A549 (cell line): ENCODE data around the gene SH3BP5. TPM values are rescaled to one million over a fixed set of nuclear protein-coding genes. Genes with fewer than 3 reads are reported as not detected.

Experiments
- ATAC-seq, 2 experiments: fragments of 200-7000 bp in 1 of 2; fragments of >200 bp in 1 of 2; cut with Nextera tagmentation in 1 of 2; cut with Tn5 transposase in 1 of 2; 3 replicates each; pipeline versions ENCODE4 v1.8.0 to v1.9.1; 2018 to 2020; ENCODE audit warnings: mild to moderate bottlenecking in 1 of 2, moderate library complexity in 1 of 2
- CTCF ChIA-PET: fragments of 300-600 bp; sonication (Branson Sonifier 250); formaldehyde crosslinking; extraction: SDS; loops from one replicate; lab custom pipeline; 2021; ENCODE audit warnings: antibody characterized with exemption, inconsistent platforms; lab: Yijun Ruan, JAX
- POLR2A ChIA-PET: fragments of 350-600 bp; formaldehyde crosslinking; extraction: SDS; loops from one replicate; lab custom pipeline; 2021; ENCODE audit warnings: antibody characterized with exemption, inconsistent platforms; lab: Yijun Ruan, JAX
- DNase-seq, 2 experiments: peaks; one replicate each; pipeline versions ENCODE4 v3.0.0 to v3.0.0-alpha.2; 2011 to 2016; ENCODE audit warnings: low read depth in 1 of 2, low spot score in 1 of 2
- FAIRE-seq: peaks from 2 replicates; lab custom pipeline; 2011; peaks lifted over from hg19 to GRCh38; lab: Jason Lieb, UNC
- H3K27ac ChIP-seq, 2 experiments: fragments of >200 bp; sonication (Bioruptor Twin); formaldehyde crosslinking; 3 replicates each; pipeline ENCODE4 v1.5.1; 2016 to 2017
- H3K4me1 ChIP-seq: fragments of >200 bp; sonication (Bioruptor Twin); formaldehyde crosslinking; 3 replicates; pipeline ENCODE4 v1.6.1; 2016
- H3K4me2 ChIP-seq: fragments of >200 bp; sonication (Bioruptor Twin); formaldehyde crosslinking; 3 replicates; pipeline ENCODE4 v1.6.1; 2016
- H3K4me3 ChIP-seq: fragments of >200 bp; sonication (Bioruptor Twin); formaldehyde crosslinking; 3 replicates; pipeline ENCODE4 v1.5.1; 2016
- H3K9me3 ChIP-seq: fragments of >200 bp; sonication (Bioruptor Twin); formaldehyde crosslinking; 3 replicates; pipeline ENCODE4 v1.6.1; 2016
- BHLHE40 ChIP-seq: IDR thresholded peaks from 2 replicates; pipeline ENCODE4 v1.6.1; 2012; ENCODE audit warnings: low read depth, low read length, inconsistent platforms
- CBX8 ChIP-seq: fragments of 200-600 bp; sonication (generic); IDR thresholded peaks from 2 replicates; pipeline ENCODE4 v1.6.1; 2016
- CEBPB ChIP-seq, 2 experiments: fragments of >200 bp in 1 of 2; sonication (Bioruptor Twin) in 1 of 2; formaldehyde crosslinking in 1 of 2; IDR thresholded peaks; 2 replicates each; pipeline ENCODE4 v1.6.1; 2012 to 2016
- CHD4 ChIP-seq: fragments of 200-600 bp; sonication (generic); IDR thresholded peaks from 2 replicates; pipeline ENCODE4 v1.6.1; 2016; ENCODE audit warnings: antibody characterized with exemption, mild to moderate bottlenecking, borderline replicate concordance
- EHF ChIP-seq: fragments of 250-450 bp; sonication (Bioruptor Pico); IDR thresholded peaks from 2 replicates; pipeline ENCODE4 v1.5.0; 2020; ENCODE audit warnings: mild to moderate bottlenecking
- EHMT2 ChIP-seq: fragments of 200-600 bp; sonication (generic); IDR thresholded peaks from 2 replicates; pipeline ENCODE4 v1.6.1; 2016; ENCODE audit warnings: antibody characterized with exemption, low read depth, mild to moderate bottlenecking, moderate library complexity
- ESRRA ChIP-seq: fragments of 150-350 bp; IDR thresholded peaks from 2 replicates; pipeline ENCODE4 v1.6.1; 2014; ENCODE audit warnings: mild to moderate bottlenecking, low read length, borderline replicate concordance
- FOXS1 ChIP-seq: fragments of 250-450 bp; sonication (Bioruptor Pico); IDR thresholded peaks from 2 replicates; pipeline ENCODE4 v1.5.0; 2020; ENCODE audit warnings: mild to moderate bottlenecking, moderate library complexity
- HOXA7 ChIP-seq: fragments of 250-450 bp; sonication (Bioruptor Pico); IDR thresholded peaks from 2 replicates; pipeline ENCODE4 v1.5.0; 2020; ENCODE audit warnings: mild to moderate bottlenecking, moderate library complexity
- HOXB13 ChIP-seq: fragments of 250-450 bp; sonication (Bioruptor Pico); IDR thresholded peaks from 2 replicates; pipeline ENCODE4 v1.5.0; 2020; ENCODE audit warnings: low read depth, mild to moderate bottlenecking, moderate library complexity
- JUN ChIP-seq, 2 experiments: fragments of >200 bp; sonication (Bioruptor Twin); formaldehyde crosslinking; IDR thresholded peaks; 2 replicates in 1 of 2; 3 replicates in 1 of 2; pipeline ENCODE4 v1.6.1; 2016 to 2017
- JUNB ChIP-seq: fragments of >200 bp; sonication (Bioruptor Twin); formaldehyde crosslinking; IDR thresholded peaks from 2 replicates; pipeline ENCODE4 v1.6.1; 2016
- MYC ChIP-seq: IDR thresholded peaks from 2 replicates; pipeline ENCODE4 v1.6.1; 2012; ENCODE audit warnings: mild to moderate bottlenecking, inconsistent platforms, low read length, improper control_type of control experiment, borderline replicate concordance
- PHF8 ChIP-seq: fragments of 200-600 bp; sonication (generic); IDR thresholded peaks from 2 replicates; pipeline ENCODE4 v1.6.1; 2016; ENCODE audit warnings: low read depth, mild to moderate bottlenecking, antibody characterized with exemption, moderate library complexity, borderline replicate concordance
- RARB ChIP-seq: fragments of 250-450 bp; sonication (Bioruptor Pico); IDR thresholded peaks from 2 replicates; pipeline ENCODE4 v1.8.0; 2021; ENCODE audit warnings: mild to moderate bottlenecking, moderate library complexity
- RCOR1 ChIP-seq: fragments of 150-350 bp; IDR thresholded peaks from 2 replicates; pipeline ENCODE4 v1.6.1; 2014; ENCODE audit warnings: antibody characterized with exemption, low read length, low read depth
- RFX5 ChIP-seq: fragments of 450-650 bp; IDR thresholded peaks from 2 replicates; pipeline ENCODE4 v1.7.1; 2014; ENCODE audit warnings: antibody characterized with exemption, mild to moderate bottlenecking, moderate library complexity
- SREBF2 ChIP-seq: fragments of 450-650 bp; IDR thresholded peaks from 2 replicates; pipeline ENCODE4 v1.6.1; 2014; ENCODE audit warnings: mild to moderate bottlenecking, moderate library complexity
- TFCP2L1 ChIP-seq: fragments of 250-450 bp; sonication (Bioruptor Pico); IDR thresholded peaks from 2 replicates; pipeline ENCODE4 v1.5.0; 2021; ENCODE audit warnings: mild to moderate bottlenecking
- TP53 ChIP-seq: fragments of 250-450 bp; sonication (Bioruptor Pico); IDR thresholded peaks from 2 replicates; pipeline ENCODE4 v1.5.0; 2021; ENCODE audit warnings: mild to moderate bottlenecking, moderate library complexity
- ZSCAN20 ChIP-seq: fragments of 250-450 bp; sonication (Bioruptor Pico); IDR thresholded peaks from 2 replicates; pipeline ENCODE4 v1.8.0; 2022; ENCODE audit warnings: mild to moderate bottlenecking, moderate library complexity
- WGBS: methylation state at CpG from one replicate; pipeline ENCODE4 v1.1.6; 2017; ENCODE audit errors: missing lambda C conversion rate; 5-methylcytosine and 5-hydroxymethylcytosine counted together
- polyA plus RNA-seq, 4 experiments: library from polyadenylated mRNA; depleted of rRNA in 3 of 4; stranded (reverse); fragments of >200 nt; fragmentation: RNase III in 1 of 4; extraction: RNeasy Plus Mini Kit Qiagen cat#74134 plus additional on column Dnase treatment in 1 of 4; gene quantifications; 2 replicates in 3 of 4; 3 replicates in 1 of 4; pipeline ENCODE4 v1.2.3, GENCODE V29; 2011 to 2017
- TF ChIP-seq, protein P1 (sequence below): IDR thresholded peaks from 2 replicates; pipeline ENCODE4 v1.6.1; 2012
- TF ChIP-seq, protein P2 (sequence below): IDR thresholded peaks from 2 replicates; pipeline ENCODE4 v1.6.1; 2012
- TF ChIP-seq, protein P3 (sequence below): fragments of >200 bp; sonication (Bioruptor Twin); formaldehyde crosslinking; IDR thresholded peaks from 3 replicates; pipeline ENCODE4 v1.6.1; 2016
- TF ChIP-seq, protein P4 (sequence below): IDR thresholded peaks from 2 replicates; pipeline ENCODE4 v1.6.1; 2012; ENCODE audit warnings: low read depth, borderline replicate concordance
- TF ChIP-seq, protein P5 (sequence below): fragments of >200 bp; sonication (Bioruptor Twin); formaldehyde crosslinking; IDR thresholded peaks from 3 replicates; pipeline ENCODE4 v1.5.1; 2016
- TF ChIP-seq, protein P6 (sequence below): fragments of 250-450 bp; sonication (Bioruptor Pico); IDR thresholded peaks from 2 replicates; pipeline ENCODE4 v1.5.0; 2021; ENCODE audit warnings: mild to moderate bottlenecking, moderate library complexity, borderline replicate concordance

Gene SH3BP5
- polyA plus RNA-seq, 2 of the 4 experiments (the other 2 are of a cell fraction): 10.9 to 16.0 TPM

DNA sequence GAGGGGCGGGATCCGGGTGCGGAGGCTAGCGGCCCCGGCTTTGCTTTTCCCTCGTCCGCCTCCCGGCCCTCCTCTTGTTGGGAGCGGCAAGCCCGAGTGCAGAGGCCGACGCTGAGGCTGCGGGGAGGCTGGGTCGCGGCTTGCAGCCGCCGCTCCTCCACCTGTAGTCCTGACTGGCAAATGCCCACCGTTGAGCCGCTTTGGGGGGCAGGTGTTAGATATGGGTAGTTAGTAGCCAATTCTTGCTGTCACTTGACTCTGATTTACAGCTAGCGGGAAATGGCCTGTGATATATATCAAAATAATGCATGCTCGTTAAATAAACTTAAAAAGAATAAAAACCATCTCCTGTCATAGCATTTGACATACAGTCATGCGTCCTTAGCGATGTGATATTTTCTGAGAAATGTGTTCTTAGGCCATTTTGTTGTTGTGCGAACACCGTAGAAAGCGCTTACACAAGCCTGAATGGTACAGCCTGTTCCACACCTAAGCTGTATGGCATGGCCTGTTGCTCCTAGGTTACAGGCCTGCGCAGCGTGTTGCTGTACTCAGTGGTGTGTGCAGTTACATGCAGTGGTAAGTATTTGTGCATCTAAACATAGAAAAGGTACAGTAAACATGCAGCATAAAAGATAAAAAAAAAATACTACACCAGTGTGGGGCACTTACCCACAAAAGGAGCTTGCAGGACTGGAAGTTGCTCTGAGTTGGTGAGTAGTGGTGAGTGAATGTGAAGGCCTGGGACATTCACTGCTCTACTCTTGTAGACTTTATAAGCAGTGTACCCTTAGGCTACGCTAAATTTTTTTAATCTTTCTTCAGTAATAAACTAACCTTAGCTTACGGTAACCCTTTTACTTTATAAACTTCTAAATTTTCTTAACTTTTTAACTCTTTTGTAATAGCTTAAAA lies 125.5 kb downstream of the SH3BP5 start:
- DNase-seq: peak; percentile 19 to 43
- peaks cover 19% of the 10 kb centered on the region for H3K4me1 ChIP-seq
- peak in 1 of 2 experiments; percentile 73; a peak in 4 of 6 replicates for ATAC-seq
- WGBS: 7% methylated on average over 21 of the region's 30 CpGs
- ChIA-PET POLR2A (interaction anchor here (0.9 kb wide), 1 partner anchor 51 kb away, joined by 3 read pairs; no protein-coding TSS in a partner anchor), CTCF (interaction anchor here (0.6 to 5.0 kb wide), 12 partner anchors 8 to 350 kb away, joined by 3 to 42 read pairs (median 4); no protein-coding TSS in a partner anchor)
- H3K9me3 ChIP-seq: no peaks in the 10 kb centered on the region
- peak overlapping the region; percentile 89 for H3K4me2 ChIP-seq
- no peak for FAIRE-seq
- TF ChIP-seq JUN (IDR thresholded peaks at IDR 0.05) (peak in 1 of 2 experiments; percentile 17; a peak in 1 of 5 replicates), MYC (no peak), PHF8 (0 out of 2 replicates have a peak, but pooled peaks have one; percentile 63), CBX8 (no peak)
- TF ChIP-seq, protein P1, sequence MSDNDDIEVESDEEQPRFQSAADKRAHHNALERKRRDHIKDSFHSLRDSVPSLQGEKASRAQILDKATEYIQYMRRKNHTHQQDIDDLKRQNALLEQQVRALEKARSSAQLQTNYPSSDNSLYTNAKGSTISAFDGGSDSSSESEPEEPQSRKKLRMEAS: 0 out of 2 replicates have a peak, but pooled peaks have one; percentile 27
- peak overlapping the region; percentile 92 to 94 for H3K27ac ChIP-seq
- peak overlapping the region; percentile 87 for H3K4me3 ChIP-seq

DNA sequence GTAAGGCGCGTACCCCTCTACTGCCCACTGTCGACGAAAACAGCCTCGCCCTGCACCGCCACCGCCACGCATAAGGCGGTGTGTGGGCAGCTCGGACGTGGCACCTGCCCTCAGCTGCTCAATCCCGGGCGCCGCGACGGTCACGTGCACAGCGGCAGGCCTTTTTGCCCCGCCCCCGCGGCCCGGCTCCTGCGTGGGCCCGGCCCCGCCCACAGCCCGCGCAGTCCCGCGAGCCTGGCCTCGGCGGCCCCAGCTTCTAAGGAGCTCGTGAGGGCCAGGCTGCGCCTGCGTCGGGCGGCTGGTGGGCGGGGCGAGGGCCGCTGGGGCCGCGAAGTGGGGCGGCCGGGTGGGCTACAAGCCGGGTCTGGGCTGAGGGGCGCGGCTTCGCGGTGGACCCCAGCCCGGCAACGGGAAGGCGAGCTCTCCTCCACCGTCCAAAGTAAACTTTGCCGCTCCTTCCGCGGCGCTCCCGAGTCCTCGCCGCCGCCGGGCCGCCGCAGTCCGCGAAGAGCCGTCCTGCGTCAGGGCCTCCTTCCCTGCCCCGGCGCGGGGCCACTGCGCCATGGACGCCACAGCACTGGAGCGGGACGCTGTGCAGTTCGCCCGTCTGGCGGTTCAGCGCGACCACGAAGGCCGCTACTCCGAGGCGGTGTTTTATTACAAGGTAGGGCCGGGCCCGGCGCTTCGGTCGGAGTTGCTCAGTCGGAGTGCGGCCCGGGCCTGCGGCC lies 126.3 kb downstream of the SH3BP5 start, which contains the start of gene CAPN7:
CAPN7 (plus strand) TSS at position 313 of the 728 bp plus-strand sequence; CDS start at position 563, 250 bp downstream.
- Histone ChIP-seq H3K27ac (peak within 1 kb of the TSS; percentile 92 to 94), H3K4me2 (peak within 1 kb of the TSS; percentile 89), H3K4me3 (peak within 1 kb of the TSS; percentile 87), H3K9me3 (no peaks in the 10 kb centered on the region), H3K4me1 (peaks cover 19% of the 10 kb centered on the region)
- POLR2A ChIA-PET: interaction anchor here (0.6 to 1.3 kb wide), 6 partner anchors 9 to 219 kb away, joined by 3 to 7 read pairs (median 4); partner anchors contain the start of gene RBSN
- FAIRE-seq (no peak), ATAC-seq (peak; percentile 89 to 96), DNase-seq (peak; percentile 87 to 93)
- 0% methylated on average over 9 of the region's 92 CpGs for WGBS
- CTCF ChIA-PET: interaction anchor here (0.7 to 5.0 kb wide), 18 partner anchors 9 to 350 kb away, joined by 3 to 42 read pairs (median 4); no protein-coding TSS in a partner anchor
- peak; percentile 60 for TF ChIP-seq BHLHE40
- TF ChIP-seq EHF (CRISPR knock-in tag): no peak
- no peak for TF ChIP-seq RARB (CRISPR knock-in tag)
- no peak for TF ChIP-seq RFX5
- TF ChIP-seq CHD4: no peak
- no peak for TF ChIP-seq ESRRA
- TF ChIP-seq JUN (IDR thresholded peaks at IDR 0.05): peak; percentile 60 to 83; a peak in 3 of 5 replicates
- TF ChIP-seq HOXA7 (CRISPR knock-in tag): no peak
- no peak for TF ChIP-seq FOXS1 (CRISPR knock-in tag)
- TF ChIP-seq CEBPB (IDR thresholded peaks at IDR 0.05): no peak
- TF ChIP-seq ZSCAN20 (CRISPR knock-in tag): no peak
- TF ChIP-seq, protein P2, sequence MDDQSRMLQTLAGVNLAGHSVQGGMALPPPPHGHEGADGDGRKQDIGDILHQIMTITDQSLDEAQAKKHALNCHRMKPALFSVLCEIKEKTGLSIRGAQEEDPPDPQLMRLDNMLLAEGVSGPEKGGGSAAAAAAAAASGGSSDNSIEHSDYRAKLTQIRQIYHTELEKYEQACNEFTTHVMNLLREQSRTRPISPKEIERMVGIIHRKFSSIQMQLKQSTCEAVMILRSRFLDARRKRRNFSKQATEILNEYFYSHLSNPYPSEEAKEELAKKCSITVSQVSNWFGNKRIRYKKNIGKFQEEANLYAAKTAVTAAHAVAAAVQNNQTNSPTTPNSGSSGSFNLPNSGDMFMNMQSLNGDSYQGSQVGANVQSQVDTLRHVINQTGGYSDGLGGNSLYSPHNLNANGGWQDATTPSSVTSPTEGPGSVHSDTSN: no peak
- no peak for TF ChIP-seq SREBF2
- TF ChIP-seq, protein P3, sequence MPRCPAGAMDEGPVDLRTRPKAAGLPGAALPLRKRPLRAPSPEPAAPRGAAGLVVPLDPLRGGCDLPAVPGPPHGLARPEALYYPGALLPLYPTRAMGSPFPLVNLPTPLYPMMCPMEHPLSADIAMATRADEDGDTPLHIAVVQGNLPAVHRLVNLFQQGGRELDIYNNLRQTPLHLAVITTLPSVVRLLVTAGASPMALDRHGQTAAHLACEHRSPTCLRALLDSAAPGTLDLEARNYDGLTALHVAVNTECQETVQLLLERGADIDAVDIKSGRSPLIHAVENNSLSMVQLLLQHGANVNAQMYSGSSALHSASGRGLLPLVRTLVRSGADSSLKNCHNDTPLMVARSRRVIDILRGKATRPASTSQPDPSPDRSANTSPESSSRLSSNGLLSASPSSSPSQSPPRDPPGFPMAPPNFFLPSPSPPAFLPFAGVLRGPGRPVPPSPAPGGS: peak; percentile 79; the same call in 2 of the 3 replicates
- TF ChIP-seq HOXB13 (CRISPR knock-in tag): no peak
- TF ChIP-seq, protein P4, sequence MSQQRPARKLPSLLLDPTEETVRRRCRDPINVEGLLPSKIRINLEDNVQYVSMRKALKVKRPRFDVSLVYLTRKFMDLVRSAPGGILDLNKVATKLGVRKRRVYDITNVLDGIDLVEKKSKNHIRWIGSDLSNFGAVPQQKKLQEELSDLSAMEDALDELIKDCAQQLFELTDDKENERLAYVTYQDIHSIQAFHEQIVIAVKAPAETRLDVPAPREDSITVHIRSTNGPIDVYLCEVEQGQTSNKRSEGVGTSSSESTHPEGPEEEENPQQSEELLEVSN: peak; percentile 84
- TF ChIP-seq TP53 (CRISPR knock-in tag): no peak
- TF ChIP-seq RCOR1: no peak
- TF ChIP-seq MYC: no peak
- no peak for TF ChIP-seq CBX8
- TF ChIP-seq, protein P5, sequence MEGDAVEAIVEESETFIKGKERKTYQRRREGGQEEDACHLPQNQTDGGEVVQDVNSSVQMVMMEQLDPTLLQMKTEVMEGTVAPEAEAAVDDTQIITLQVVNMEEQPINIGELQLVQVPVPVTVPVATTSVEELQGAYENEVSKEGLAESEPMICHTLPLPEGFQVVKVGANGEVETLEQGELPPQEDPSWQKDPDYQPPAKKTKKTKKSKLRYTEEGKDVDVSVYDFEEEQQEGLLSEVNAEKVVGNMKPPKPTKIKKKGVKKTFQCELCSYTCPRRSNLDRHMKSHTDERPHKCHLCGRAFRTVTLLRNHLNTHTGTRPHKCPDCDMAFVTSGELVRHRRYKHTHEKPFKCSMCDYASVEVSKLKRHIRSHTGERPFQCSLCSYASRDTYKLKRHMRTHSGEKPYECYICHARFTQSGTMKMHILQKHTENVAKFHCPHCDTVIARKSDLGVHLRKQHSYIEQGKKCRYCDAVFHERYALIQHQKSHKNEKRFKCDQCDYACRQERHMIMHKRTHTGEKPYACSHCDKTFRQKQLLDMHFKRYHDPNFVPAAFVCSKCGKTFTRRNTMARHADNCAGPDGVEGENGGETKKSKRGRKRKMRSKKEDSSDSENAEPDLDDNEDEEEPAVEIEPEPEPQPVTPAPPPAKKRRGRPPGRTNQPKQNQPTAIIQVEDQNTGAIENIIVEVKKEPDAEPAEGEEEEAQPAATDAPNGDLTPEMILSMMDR: peak; percentile 30; the same call in 1 of the 3 replicates
- no peak for TF ChIP-seq EHMT2
- no peak for TF ChIP-seq JUNB
- no peak for TF ChIP-seq TFCP2L1
- TF ChIP-seq, protein P6, sequence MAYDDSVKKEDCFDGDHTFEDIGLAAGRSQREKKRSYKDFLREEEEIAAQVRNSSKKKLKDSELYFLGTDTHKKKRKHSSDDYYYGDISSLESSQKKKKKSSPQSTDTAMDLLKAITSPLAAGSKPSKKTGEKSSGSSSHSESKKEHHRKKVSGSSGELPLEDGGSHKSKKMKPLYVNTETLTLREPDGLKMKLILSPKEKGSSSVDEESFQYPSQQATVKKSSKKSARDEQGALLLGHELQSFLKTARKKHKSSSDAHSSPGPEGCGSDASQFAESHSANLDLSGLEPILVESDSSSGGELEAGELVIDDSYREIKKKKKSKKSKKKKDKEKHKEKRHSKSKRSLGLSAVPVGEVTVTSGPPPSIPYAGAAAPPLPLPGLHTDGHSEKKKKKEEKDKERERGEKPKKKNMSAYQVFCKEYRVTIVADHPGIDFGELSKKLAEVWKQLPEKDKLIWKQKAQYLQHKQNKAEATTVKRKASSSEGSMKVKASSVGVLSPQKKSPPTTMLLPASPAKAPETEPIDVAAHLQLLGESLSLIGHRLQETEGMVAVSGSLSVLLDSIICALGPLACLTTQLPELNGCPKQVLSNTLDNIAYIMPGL (CRISPR knock-in tag): no peak; the same call in 1 of the 2 replicates
